Osteoblast (primary cell): ENCODE measurements around the gene ALDH3B2. TPM values are rescaled to one million over a fixed set of nuclear protein-coding genes. Genes with fewer than 3 reads are reported as not detected.
"Not testable (repeated sequence)": the region's sequence is repeated elsewhere in the genome, so short reads cannot be mapped to it uniquely, and the experiment has no call there.

Experiments used
- DNase-seq: peaks from one replicate; pipeline ENCODE4 v3.0.0; 2011; ENCODE audit warnings: low spot score, mixed read lengths; ENCODE audit not compliant: insufficient read length; ENCODE audit errors: missing footprints
- H2AFZ ChIP-seq: 2 replicates; pipeline ENCODE4 v1.6.0; 2011; ENCODE audit warnings: mild to moderate bottlenecking, low read length
- H3K27ac ChIP-seq: 2 replicates; pipeline ENCODE4 v1.5.1; 2011; ENCODE audit warnings: mild to moderate bottlenecking, low read depth, low read length, moderate library complexity
- H3K27me3 ChIP-seq: 2 replicates; pipeline ENCODE4 v1.6.0; 2012; ENCODE audit warnings: mild to moderate bottlenecking, control low read depth, inconsistent platforms, low read length, moderate library complexity; ENCODE audit not compliant: insufficient read depth
- H3K36me3 ChIP-seq: 2 replicates; pipeline ENCODE4 v1.5.1; 2011; ENCODE audit warnings: mild to moderate bottlenecking, low read length, control low read depth, moderate library complexity; ENCODE audit not compliant: insufficient read depth
- H3K4me1 ChIP-seq: 2 replicates; pipeline ENCODE4 v1.5.1; 2011; ENCODE audit warnings: mild to moderate bottlenecking, low read length, control low read depth, moderate library complexity; ENCODE audit not compliant: insufficient read depth
- H3K4me2 ChIP-seq: 2 replicates; pipeline ENCODE4 v1.6.0; 2011; ENCODE audit warnings: mild to moderate bottlenecking, low read length; ENCODE audit not compliant: insufficient read depth
- H3K4me3 ChIP-seq: fragments of 200-600 bp; sonication (generic); 3 replicates; pipeline ENCODE4 v1.5.1; 2012; ENCODE audit warnings: mild to moderate bottlenecking, low read length, inconsistent platforms; ENCODE audit not compliant: insufficient read depth
- H3K79me2 ChIP-seq: 2 replicates; pipeline ENCODE4 v1.6.0; 2012; ENCODE audit warnings: mild to moderate bottlenecking, low read length, control low read depth, inconsistent platforms; ENCODE audit not compliant: insufficient read depth
- H3K9me3 ChIP-seq: 2 replicates; pipeline ENCODE4 v1.5.1; 2011; ENCODE audit warnings: low read depth, low read length, control low read depth
- H4K20me1 ChIP-seq: 2 replicates; pipeline ENCODE4 v1.6.0; 2012; ENCODE audit warnings: mild to moderate bottlenecking, low read length, control low read depth; ENCODE audit not compliant: insufficient read depth
- total RNA-seq: library from RNA; depleted of rRNA; stranded (reverse); fragments of >200 nt; gene quantifications from 2 replicates; pipeline ENCODE4 v1.2.3, GENCODE V29; 2012
- TF ChIP-seq, protein P1 (sequence below): IDR thresholded peaks from 2 replicates; pipeline ENCODE4 v1.5.1; 2011; ENCODE audit warnings: mild to moderate bottlenecking, low read depth, low read length, moderate library complexity; ENCODE audit errors: extremely low read depth

ALDH3B2 gene
- total RNA-seq, 1 donor = not detected

DNA sequence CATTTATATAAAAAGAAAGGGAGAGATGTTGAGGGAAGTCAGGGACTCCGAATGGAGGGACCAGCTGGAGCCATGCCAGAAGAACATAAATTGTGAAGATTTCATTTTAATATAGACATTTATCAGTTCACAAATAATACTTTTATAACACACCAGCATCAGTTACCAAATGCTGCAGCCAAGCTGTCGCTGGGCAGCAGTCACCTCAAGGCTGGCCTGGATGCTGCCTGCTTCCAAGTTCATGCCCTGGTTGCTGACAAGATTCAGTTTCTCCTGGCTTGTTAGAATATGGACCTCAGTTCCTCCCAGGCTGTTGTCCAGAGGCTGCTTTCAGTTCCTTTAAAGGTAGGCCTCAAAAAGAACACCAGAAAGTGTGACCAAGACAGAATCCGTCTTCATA lies 30.8 kb upstream of the ALDH3B2 start:
- Histone ChIP-seq H3K27me3 (peaks cover 5% of the 10 kb centered on the region), H3K4me2 (no peak overlapping the region), H3K79me2 (no peaks in the 10 kb centered on the region)

DNA sequence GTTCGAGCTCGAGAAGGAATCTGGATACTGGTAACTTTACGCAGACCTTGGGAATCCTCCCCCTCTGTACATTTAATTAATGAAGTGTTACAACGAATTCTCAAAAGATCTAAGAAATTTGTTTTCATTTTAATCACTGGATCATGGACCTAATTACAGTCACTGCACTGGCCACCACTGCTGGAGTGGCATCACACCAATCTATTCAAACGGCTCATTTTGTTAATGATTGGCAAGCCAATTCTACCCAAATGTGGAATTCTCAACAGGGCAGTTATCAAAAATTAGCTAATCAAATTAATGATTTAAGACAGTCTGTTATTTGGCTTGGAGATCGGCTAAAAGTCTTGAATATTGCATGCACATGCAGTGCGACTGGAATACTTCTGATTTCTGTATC lies 30.1 kb upstream of the ALDH3B2 start:
- no peak for DNase-seq

More for the DNA sequence above, 30.8 kb upstream of the ALDH3B2 start:
- TF ChIP-seq, protein P1, sequence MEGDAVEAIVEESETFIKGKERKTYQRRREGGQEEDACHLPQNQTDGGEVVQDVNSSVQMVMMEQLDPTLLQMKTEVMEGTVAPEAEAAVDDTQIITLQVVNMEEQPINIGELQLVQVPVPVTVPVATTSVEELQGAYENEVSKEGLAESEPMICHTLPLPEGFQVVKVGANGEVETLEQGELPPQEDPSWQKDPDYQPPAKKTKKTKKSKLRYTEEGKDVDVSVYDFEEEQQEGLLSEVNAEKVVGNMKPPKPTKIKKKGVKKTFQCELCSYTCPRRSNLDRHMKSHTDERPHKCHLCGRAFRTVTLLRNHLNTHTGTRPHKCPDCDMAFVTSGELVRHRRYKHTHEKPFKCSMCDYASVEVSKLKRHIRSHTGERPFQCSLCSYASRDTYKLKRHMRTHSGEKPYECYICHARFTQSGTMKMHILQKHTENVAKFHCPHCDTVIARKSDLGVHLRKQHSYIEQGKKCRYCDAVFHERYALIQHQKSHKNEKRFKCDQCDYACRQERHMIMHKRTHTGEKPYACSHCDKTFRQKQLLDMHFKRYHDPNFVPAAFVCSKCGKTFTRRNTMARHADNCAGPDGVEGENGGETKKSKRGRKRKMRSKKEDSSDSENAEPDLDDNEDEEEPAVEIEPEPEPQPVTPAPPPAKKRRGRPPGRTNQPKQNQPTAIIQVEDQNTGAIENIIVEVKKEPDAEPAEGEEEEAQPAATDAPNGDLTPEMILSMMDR = no peak
- Histone ChIP-seq H2AFZ (no peak overlapping the region), H3K27ac (no peak overlapping the region), H3K36me3 (no peaks in the 10 kb centered on the region), H3K4me1 (no peaks in the 10 kb centered on the region), H3K4me3 (no peak overlapping the region), H3K9me3 (no peaks in the 10 kb centered on the region), H4K20me1 (no peaks in the 10 kb centered on the region)
- DNase-seq = no peak

DNA sequence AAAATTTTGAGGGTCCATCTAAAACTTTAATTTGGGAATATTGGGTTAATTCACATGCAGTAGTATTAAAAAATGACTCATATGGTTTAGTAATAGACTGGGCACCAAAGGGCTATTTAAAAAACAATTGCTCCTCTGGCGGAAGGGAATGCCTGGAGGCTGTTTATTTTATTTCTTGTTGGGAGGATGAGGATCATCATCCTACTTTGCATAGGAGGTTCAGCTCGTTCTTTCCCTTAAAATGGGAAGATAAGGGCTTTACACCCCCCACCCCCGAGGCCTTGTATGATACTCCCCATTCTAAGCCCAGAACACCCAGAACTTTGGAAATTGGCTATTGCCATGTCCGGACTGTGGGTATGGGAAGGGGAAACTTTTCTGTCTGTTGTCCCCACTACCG lies 29.3 kb upstream of the ALDH3B2 start:
- not testable (repeated sequence) for H3K27me3 ChIP-seq, DNase-seq, H2AFZ ChIP-seq, H3K4me1 ChIP-seq, H3K4me3 ChIP-seq, H4K20me1 ChIP-seq, H3K4me2 ChIP-seq, H3K27ac ChIP-seq, H3K36me3 ChIP-seq, H3K9me3 ChIP-seq, H3K79me2 ChIP-seq

More for the DNA sequence above, 30.1 kb upstream of the ALDH3B2 start:
- Histone ChIP-seq H3K27ac (no peak overlapping the region), H3K4me1 (no peaks in the 10 kb centered on the region), H4K20me1 (no peaks in the 10 kb centered on the region), H2AFZ (no peak overlapping the region), H3K36me3 (no peaks in the 10 kb centered on the region), H3K79me2 (no peaks in the 10 kb centered on the region), H3K4me2 (no peak overlapping the region), H3K27me3 (peaks cover 5% of the 10 kb centered on the region), H3K4me3 (no peak overlapping the region), H3K9me3 (no peaks in the 10 kb centered on the region)
- TF ChIP-seq, protein P1 = no peak

DNA sequence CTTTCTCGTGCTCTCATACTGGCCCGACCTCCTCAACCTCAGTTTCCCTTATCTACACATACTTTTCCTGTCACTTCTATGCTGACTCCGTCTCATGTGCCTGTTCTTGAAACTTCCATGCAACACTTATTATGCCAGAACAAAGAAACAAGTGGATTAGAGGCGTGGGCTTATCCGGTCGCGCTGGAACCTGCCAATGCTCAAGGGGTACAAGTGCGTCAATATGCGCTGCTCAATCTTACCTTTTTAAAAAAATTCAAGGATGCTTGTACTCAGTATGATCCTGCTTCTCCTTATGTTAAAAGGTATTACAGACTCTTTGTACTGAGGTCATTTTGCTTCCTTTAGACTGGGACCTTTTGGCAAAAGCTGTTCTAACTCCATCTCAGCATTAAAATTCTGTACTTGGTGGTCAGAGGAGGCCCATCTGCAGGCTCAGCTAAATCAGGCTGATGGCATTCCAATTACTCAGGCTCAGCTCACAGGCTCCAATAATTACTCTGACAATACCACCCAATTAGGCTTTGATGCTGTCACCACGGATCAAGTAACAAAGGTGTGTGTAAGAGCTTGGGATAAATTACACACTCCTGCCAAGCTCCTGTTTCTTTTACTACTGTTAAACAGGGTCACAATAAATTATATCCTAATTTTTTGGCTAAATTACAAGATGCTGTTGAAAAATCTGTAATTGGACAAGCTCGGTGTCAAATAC lies 26.3 kb upstream of the ALDH3B2 start:
- Histone ChIP-seq H3K27ac (no peak overlapping the region), H3K79me2 (no peaks in the 10 kb centered on the region), H4K20me1 (no peaks in the 10 kb centered on the region), H2AFZ (no peak overlapping the region), H3K4me1 (no peaks in the 10 kb centered on the region), H3K4me2 (no peak overlapping the region), H3K36me3 (no peaks in the 10 kb centered on the region), H3K4me3 (no peak overlapping the region), H3K9me3 (no peaks in the 10 kb centered on the region), H3K27me3 (peaks cover 9% of the 10 kb centered on the region)
- TF ChIP-seq, protein P1 = no peak
- DNase-seq = no peak
